GM12872 (cell line): ENCODE data around the gene MR1.
A peak's percentile ranks its signal among the peaks of the same experiment; 100 is the strongest.

ENCODE experiments used
- TF ChIP-seq, protein P1 (sequence below): IDR thresholded peaks from 3 replicates; pipeline ENCODE4 v1.5.1; 2011; ENCODE audit warnings: low read depth, mild to moderate bottlenecking, low read length, moderate library complexity; ENCODE audit not compliant: insufficient read depth

The MR1 gene

GRCh38 chr1:181033128-181033798, 520 bp upstream of the MR1 start:
- TF ChIP-seq, protein P1, sequence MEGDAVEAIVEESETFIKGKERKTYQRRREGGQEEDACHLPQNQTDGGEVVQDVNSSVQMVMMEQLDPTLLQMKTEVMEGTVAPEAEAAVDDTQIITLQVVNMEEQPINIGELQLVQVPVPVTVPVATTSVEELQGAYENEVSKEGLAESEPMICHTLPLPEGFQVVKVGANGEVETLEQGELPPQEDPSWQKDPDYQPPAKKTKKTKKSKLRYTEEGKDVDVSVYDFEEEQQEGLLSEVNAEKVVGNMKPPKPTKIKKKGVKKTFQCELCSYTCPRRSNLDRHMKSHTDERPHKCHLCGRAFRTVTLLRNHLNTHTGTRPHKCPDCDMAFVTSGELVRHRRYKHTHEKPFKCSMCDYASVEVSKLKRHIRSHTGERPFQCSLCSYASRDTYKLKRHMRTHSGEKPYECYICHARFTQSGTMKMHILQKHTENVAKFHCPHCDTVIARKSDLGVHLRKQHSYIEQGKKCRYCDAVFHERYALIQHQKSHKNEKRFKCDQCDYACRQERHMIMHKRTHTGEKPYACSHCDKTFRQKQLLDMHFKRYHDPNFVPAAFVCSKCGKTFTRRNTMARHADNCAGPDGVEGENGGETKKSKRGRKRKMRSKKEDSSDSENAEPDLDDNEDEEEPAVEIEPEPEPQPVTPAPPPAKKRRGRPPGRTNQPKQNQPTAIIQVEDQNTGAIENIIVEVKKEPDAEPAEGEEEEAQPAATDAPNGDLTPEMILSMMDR = no peak

- TF ChIP-seq, protein P1 = no peak
Measured at GRCh38 chr1:181036107-181036836, 2.5 kb downstream of the MR1 start.

- TF ChIP-seq, protein P1 = no peak
Measured at GRCh38 chr1:181037386-181037785, 3.6 kb downstream of the MR1 start.

GRCh38 chr1:181038399-181038873, 4.7 kb downstream of the MR1 start:
- TF ChIP-seq, protein P1 = peak; percentile 86

DNA sequence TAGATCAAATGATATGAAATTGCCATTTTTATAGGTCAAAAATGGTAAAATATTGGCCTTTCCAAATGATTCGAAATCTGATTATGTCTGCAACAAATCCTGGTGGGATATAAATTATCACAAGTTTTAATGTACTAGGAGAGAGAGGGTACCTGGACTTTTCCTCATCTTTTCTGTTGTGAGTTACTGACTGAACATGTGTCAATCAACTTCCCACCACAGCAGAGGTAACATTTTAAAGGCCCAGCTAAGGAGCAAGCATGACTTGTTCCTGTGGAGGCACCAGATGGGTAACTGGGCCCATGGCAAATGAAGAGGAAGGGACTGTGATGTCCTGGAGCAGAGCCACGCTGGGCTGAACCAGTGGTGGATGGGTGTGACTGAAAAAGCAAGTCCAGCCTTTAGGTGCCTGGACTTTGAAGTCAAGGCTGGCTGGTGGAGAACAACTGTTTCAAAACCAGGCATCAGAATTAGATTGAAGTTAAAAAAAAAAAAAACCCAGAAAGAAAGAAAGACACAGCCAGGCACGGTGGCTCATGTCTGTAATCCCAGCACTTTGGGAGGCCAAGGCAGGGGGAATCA, 6.6 kb downstream of the MR1 start:
- TF ChIP-seq, protein P1 = no peak

- TF ChIP-seq, protein P1 = no peak
Measured at GRCh38 chr1:181043025-181043888, 9.5 kb downstream of the MR1 start.
